ENCODE data around the gene PRKAG2.

PRKAG2 gene

DNA sequence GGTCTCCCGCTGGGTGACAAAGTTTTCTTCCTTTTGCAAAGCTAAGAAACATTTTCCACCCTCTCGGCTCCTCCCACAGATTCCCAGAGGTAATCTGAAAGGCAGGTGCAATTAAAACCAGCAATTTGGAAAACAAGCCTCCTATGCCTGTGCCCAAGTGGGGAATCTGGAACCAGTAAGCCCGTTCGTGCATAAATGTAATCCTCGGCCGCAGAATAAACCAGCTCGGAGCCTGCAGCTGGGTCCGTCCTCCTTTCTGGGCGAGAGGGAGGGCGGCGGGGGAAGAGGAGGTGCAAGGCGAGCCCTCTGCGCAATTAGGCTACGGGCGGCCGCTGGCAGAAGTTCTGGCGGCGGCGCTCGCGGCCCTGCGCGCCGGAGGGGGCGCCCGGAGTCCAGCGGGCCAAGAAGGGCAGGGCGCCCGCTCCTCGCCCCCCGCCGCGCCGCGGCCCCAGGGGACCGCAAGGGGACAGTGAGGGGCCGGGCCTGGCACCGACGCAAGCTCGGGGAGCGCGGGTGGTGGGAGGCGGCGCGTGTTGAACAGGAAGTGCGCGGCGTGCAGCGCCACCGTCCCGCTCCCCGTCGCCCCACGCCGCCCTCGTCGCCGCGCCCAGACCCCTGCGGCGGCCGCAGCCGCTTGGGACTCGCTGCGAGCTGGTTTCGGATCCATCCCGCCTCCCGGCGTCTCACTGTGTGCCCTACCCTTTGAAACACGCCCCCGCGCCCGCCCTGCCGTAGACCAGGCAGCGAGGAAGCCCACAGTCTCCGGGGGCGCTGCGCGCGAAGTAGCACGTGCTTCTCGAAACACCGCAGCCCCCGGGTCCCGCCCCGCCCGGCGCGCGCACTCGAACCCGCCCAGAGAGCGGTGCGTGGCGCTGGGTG is at the start of gene PRKAG2:
TSS of gene PRKAG2 (minus strand) at position 217 of the 879 bp plus-strand sequence. CDS start 495 bp downstream, outside the sequence.
- Histone ChIP-seq H3K9me3 (ENCODE audit: control insufficient read depth, low read length) (no peaks in the 10 kb centered on the region), H3K27me3 (replicated peaks; ENCODE audit: control insufficient read depth, insufficient read depth, low read length) (peaks cover 16% of the 10 kb centered on the region), H3K4me1 (ENCODE audit: control insufficient read depth, insufficient read depth, low read length) (peaks cover 11% of the 10 kb centered on the region), H3K9ac (ENCODE audit: low read length) (peak within 1 kb of the TSS; percentile 84), H3K36me3 (ENCODE audit: control insufficient read depth, insufficient read depth, low read length, severe bottlenecking) (no peaks in the 10 kb centered on the region), H3K4me3 (ENCODE audit: low read length) (peak within 1 kb of the TSS; percentile 86)
- DNase-seq (ENCODE audit: low read depth) = peak; percentile 52

DNA sequence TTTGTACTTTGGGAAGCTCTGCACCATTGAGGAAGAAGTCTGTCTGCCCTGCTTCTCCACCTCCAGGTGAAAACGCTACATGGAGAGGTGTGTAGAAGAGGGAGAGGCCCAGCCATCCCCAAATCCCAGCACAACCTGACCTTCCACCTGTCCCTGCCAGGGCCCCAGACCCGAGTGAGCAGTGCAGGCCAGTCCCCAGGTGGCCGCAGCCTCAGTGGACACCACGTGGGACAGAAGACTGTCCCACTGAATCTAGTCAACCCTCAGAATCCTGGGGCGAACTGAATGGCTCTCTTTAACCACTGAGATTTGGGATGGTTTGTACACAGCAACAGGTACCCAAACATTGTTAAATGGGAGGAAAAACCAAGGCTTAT is 49.4 kb upstream of the PRKAG2 start:
- H3K4me1 ChIP-seq (ENCODE audit: control insufficient read depth, insufficient read depth, low read length) = peaks cover 24% of the 10 kb centered on the region
- no peak overlapping the region for H3K9ac ChIP-seq (ENCODE audit: low read length)
- DNase-seq (ENCODE audit: low read depth) = no peak
- H3K27me3 ChIP-seq (replicated peaks; ENCODE audit: control insufficient read depth, insufficient read depth, low read length) = no peaks in the 10 kb centered on the region
- no peaks in the 10 kb centered on the region for H3K36me3 ChIP-seq (ENCODE audit: control insufficient read depth, insufficient read depth, low read length, severe bottlenecking)
- H3K4me3 ChIP-seq (ENCODE audit: low read length) = no peak overlapping the region
- H3K9me3 ChIP-seq (ENCODE audit: control insufficient read depth, low read length) = no peaks in the 10 kb centered on the region

DNA sequence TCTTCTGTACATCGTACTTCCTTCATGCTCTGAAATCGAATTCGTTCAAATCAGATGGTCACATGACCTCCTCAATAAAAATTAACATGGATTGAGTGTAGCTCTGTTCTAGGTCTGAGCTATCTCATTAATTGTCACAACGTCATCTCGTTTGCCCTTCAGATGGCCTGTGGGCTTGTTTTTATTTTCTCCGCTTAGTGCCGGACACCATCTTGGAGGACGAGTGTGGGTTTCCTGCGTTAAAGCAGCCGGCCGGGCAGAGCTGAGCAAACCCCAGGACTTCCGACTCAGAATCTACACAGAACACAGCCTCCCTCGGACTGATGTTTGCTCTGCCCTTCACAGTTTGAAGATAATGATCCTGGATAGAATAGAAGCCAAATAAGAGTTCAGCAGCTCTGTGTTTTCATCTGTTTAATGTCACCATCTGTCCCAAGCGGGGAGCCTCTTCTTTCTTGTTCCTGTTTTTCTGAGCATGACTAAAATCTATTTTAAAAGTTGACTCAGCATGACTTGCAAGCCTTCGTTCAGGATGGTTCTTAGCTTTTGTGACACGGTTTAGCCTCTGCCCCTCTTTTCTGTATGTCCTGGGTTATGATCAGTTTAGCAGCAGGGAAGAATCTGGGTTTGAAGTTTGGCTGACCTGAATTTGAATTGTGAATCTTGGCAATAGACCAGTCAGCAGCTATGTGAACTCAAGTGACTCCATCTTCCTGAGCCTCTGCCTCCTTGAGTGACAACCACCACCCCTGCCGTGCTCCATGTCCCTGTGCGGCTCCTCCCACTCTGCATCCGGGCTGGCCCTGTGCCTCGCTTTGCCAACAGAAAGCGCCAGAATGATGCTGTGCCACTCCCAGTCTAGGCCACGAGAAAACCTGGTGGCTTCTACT is 48.8 kb upstream of the PRKAG2 start:
- DNase-seq (ENCODE audit: low read depth) = no peak

DNA sequence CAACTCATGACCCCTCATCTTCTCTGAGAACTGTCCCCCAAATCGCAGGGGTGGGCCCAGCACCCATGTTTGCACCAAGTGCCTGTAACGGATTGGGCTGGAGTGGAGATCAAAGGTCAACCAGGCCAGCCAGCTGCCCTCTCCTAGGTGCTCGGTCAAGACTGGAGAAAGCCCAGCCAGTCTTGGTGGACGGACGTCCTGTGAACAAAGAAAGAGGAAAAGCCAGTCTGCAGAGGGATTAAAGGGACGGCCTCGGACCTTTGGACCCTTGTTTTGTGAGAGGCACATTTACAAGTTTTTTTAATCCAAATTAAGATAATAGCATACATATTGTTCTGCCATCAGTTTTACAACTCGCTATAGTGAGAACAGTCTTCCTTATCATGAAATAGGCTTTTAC is 47.6 kb upstream of the PRKAG2 start:
- DNase-seq (ENCODE audit: low read depth) = no peak

More for the DNA sequence above, 48.8 kb upstream of the PRKAG2 start:
- Histone ChIP-seq H3K4me1 (ENCODE audit: control insufficient read depth, insufficient read depth, low read length) (peaks cover 24% of the 10 kb centered on the region), H3K4me3 (ENCODE audit: low read length) (no peak overlapping the region), H3K36me3 (ENCODE audit: control insufficient read depth, insufficient read depth, low read length, severe bottlenecking) (no peaks in the 10 kb centered on the region), H3K9ac (ENCODE audit: low read length) (no peak overlapping the region), H3K9me3 (ENCODE audit: control insufficient read depth, low read length) (no peaks in the 10 kb centered on the region), H3K27me3 (replicated peaks; ENCODE audit: control insufficient read depth, insufficient read depth, low read length) (peaks cover 3% of the 10 kb centered on the region)

DNA sequence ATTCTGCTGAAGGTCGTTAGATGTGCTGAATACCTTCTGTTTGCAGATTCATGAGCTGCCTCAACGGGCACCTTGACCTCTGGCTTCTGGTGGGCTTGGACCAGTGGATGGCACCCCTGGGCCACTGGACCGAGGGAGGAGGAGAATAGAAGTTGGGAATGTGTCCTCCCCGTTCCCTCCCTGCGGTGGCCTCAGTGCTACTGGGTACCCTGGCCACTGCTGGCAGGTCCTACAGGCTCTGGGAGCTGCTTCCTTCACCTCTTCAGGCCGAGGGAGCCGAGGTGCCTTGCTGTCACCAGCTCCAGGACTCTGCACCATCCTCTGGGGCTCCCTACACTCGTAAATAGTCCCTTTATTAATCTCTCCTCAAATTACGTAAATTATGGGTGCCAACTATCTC is 47.1 kb upstream of the PRKAG2 start:
- Histone ChIP-seq H3K36me3 (ENCODE audit: control insufficient read depth, insufficient read depth, low read length, severe bottlenecking) (no peaks in the 10 kb centered on the region), H3K9me3 (ENCODE audit: control insufficient read depth, low read length) (no peaks in the 10 kb centered on the region)
- no peak for DNase-seq (ENCODE audit: low read depth)

More for the DNA sequence above, 47.6 kb upstream of the PRKAG2 start:
- Histone ChIP-seq H3K9me3 (ENCODE audit: control insufficient read depth, low read length) (no peaks in the 10 kb centered on the region), H3K9ac (ENCODE audit: low read length) (no peak overlapping the region), H3K27me3 (replicated peaks; ENCODE audit: control insufficient read depth, insufficient read depth, low read length) (peaks cover 12% of the 10 kb centered on the region), H3K36me3 (ENCODE audit: control insufficient read depth, insufficient read depth, low read length, severe bottlenecking) (no peaks in the 10 kb centered on the region), H3K4me1 (ENCODE audit: control insufficient read depth, insufficient read depth, low read length) (peaks cover 24% of the 10 kb centered on the region), H3K4me3 (ENCODE audit: low read length) (no peak overlapping the region)

DNA sequence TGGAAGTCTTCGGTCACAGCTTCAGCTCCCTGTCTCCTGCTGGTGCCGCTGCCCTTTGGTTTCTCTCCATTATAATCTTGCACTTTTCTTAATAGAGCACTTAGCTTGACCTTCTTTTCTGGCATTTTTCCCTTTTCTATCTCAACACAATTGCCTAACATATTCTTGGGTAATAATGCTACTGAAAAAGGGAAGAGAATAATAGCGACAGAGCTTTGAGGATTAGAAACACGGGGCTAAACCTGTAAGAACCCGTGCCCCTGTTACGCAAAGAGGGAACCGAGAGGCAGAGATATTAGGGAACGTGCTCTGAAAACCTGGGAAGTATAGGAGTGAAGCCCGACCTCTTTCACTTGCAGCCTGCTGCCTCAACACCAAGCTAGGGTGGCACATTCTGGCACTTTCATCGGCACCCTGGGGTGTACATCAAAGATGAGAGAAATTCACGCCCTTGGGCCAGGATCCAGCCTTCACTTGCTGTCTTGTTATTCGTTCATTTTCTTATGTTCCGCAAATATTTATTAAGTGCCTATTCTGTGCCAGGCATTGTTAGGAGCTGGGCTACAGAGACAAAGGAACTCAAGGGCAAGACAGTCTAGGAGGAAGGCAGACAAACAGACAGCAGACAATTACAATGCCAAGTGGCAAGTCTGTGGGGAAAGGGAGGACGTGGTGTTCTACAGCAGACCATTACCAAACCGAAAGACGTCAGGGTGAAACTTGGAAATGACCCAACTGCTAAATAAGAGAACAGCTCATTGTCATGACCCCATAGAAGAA is 46.4 kb upstream of the PRKAG2 start:
- peak; percentile 3 for DNase-seq (ENCODE audit: low read depth)
- H3K27me3 ChIP-seq (replicated peaks; ENCODE audit: control insufficient read depth, insufficient read depth, low read length) = peaks cover 19% of the 10 kb centered on the region
- H3K36me3 ChIP-seq (ENCODE audit: control insufficient read depth, insufficient read depth, low read length, severe bottlenecking) = no peaks in the 10 kb centered on the region
- H3K9ac ChIP-seq (ENCODE audit: low read length) = no peak overlapping the region
- no peaks in the 10 kb centered on the region for H3K9me3 ChIP-seq (ENCODE audit: control insufficient read depth, low read length)
- H3K4me3 ChIP-seq (ENCODE audit: low read length) = no peak overlapping the region
- H3K4me1 ChIP-seq (ENCODE audit: control insufficient read depth, insufficient read depth, low read length) = peaks cover 22% of the 10 kb centered on the region

More for the DNA sequence above, 47.1 kb upstream of the PRKAG2 start:
- Histone ChIP-seq H3K4me3 (ENCODE audit: low read length) (no peak overlapping the region), H3K4me1 (ENCODE audit: control insufficient read depth, insufficient read depth, low read length) (peaks cover 24% of the 10 kb centered on the region), H3K9ac (ENCODE audit: low read length) (no peak overlapping the region), H3K27me3 (replicated peaks; ENCODE audit: control insufficient read depth, insufficient read depth, low read length) (peaks cover 15% of the 10 kb centered on the region)

DNA sequence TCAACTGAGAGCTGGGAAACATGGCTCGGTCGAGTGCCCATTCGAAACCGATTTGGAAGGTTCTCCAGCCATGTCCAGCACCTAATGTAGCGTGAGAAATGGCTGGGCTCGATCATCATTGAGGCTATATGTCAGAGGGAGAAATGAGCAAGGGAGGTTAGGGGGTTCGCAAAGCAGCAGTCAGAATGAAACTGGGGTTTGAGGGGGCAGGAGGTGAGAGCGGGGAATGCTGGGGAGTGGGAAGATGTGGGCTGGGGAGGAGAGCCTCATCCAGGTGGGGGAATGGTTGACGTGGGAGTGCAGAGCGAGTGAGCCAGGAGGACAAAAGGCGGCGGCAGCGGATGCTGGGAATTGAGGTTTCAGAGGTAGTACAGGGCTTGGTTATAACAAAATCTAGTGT is 44.5 kb upstream of the PRKAG2 start:
- Histone ChIP-seq H3K27me3 (replicated peaks; ENCODE audit: control insufficient read depth, insufficient read depth, low read length) (peaks cover 20% of the 10 kb centered on the region), H3K36me3 (ENCODE audit: control insufficient read depth, insufficient read depth, low read length, severe bottlenecking) (no peaks in the 10 kb centered on the region), H3K4me1 (ENCODE audit: control insufficient read depth, insufficient read depth, low read length) (peaks cover 31% of the 10 kb centered on the region), H3K4me3 (ENCODE audit: low read length) (no peak overlapping the region), H3K9me3 (ENCODE audit: control insufficient read depth, low read length) (no peaks in the 10 kb centered on the region), H3K9ac (ENCODE audit: low read length) (no peak overlapping the region)
- DNase-seq (ENCODE audit: low read depth) = no peak

DNA sequence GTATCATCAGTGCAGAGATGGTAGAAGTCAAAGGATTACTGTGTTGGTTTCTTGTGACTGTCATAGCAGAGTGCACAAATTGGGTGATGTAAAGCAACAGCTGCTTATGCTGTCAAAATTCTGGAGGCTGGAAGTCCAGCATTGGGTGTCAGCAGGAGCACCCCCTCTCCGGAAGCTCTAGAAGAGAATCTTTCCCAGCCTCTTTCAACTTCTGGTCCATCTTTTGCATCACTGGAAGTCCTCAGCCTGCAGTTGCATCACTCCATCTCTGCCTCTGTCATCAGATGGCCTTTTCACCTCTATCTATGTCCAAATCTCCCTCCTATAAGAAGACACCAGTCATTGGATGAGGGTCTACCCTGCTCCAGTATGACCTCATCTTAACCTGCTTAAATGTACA is 43.6 kb upstream of the PRKAG2 start:
- Histone ChIP-seq H3K36me3 (ENCODE audit: control insufficient read depth, insufficient read depth, low read length, severe bottlenecking) (no peaks in the 10 kb centered on the region), H3K9ac (ENCODE audit: low read length) (no peak overlapping the region), H3K4me1 (ENCODE audit: control insufficient read depth, insufficient read depth, low read length) (peaks cover 27% of the 10 kb centered on the region), H3K27me3 (replicated peaks; ENCODE audit: control insufficient read depth, insufficient read depth, low read length) (peaks cover 22% of the 10 kb centered on the region), H3K4me3 (ENCODE audit: low read length) (no peak overlapping the region), H3K9me3 (ENCODE audit: control insufficient read depth, low read length) (peaks cover 4% of the 10 kb centered on the region)
- DNase-seq (ENCODE audit: low read depth) = no peak

DNA sequence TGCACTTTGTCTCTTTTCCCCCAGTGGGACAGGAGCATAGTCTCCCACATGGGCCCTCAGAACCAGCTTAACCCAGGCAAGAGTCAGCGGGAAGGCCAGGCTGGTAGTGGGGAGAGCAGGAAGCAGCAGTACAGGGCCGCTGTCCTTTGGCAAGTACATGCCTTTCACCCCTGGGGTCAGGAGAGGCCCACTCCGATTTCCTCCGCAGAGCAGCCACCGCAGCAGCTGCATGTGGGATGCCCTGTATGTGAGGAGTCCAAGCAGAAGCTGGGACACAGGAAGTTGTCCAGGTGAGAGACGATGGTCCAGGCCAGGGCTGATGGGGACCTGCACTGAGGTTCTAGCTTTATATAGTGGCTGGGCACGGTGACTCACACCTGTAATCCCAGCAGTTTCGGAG is 42.7 kb upstream of the PRKAG2 start:
- no peak for DNase-seq (ENCODE audit: low read depth)
- Histone ChIP-seq H3K4me1 (ENCODE audit: control insufficient read depth, insufficient read depth, low read length) (peaks cover 27% of the 10 kb centered on the region), H3K27me3 (replicated peaks; ENCODE audit: control insufficient read depth, insufficient read depth, low read length) (peaks cover 22% of the 10 kb centered on the region), H3K9ac (ENCODE audit: low read length) (no peak overlapping the region), H3K4me3 (ENCODE audit: low read length) (no peak overlapping the region), H3K9me3 (ENCODE audit: control insufficient read depth, low read length) (peaks cover 12% of the 10 kb centered on the region), H3K36me3 (ENCODE audit: control insufficient read depth, insufficient read depth, low read length, severe bottlenecking) (no peaks in the 10 kb centered on the region)

DNA sequence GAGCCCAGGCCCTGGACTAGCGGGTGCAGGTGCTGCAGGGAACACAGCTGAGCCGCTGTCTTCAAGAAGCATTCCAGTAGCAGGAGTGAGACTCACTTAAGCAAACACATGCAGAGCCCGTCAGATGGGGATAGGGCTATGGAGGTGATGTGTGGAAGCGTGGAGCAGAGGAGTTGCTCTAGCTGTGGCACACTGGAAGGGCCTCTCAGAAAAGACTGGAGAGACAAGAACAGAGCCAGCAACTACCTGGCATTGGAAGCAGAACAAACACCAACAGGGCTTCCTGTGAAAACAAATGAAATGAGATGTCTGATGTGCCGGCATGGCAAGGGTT is 41.6 kb upstream of the PRKAG2 start:
- Histone ChIP-seq H3K9ac (ENCODE audit: low read length) (no peak overlapping the region), H3K27me3 (replicated peaks; ENCODE audit: control insufficient read depth, insufficient read depth, low read length) (peaks cover 22% of the 10 kb centered on the region), H3K4me1 (ENCODE audit: control insufficient read depth, insufficient read depth, low read length) (peaks cover 21% of the 10 kb centered on the region), H3K9me3 (ENCODE audit: control insufficient read depth, low read length) (peaks cover 23% of the 10 kb centered on the region), H3K4me3 (ENCODE audit: low read length) (no peak overlapping the region), H3K36me3 (ENCODE audit: control insufficient read depth, insufficient read depth, low read length, severe bottlenecking) (no peaks in the 10 kb centered on the region)
- no peak for DNase-seq (ENCODE audit: low read depth)
